22Rv1 (cell line): ENCODE measurements around the gene EIF2B1.
A peak's percentile ranks its signal among the peaks of the same experiment; 100 is the strongest.

Experiments used
- H3K27ac ChIP-seq: fragments of 450-650 bp; 2 replicates; pipeline ENCODE4 v1.5.1; 2017
- ZFX ChIP-seq: fragments of 450-650 bp; IDR thresholded peaks from 2 replicates; pipeline ENCODE4 v1.6.1; 2017; ENCODE audit warnings: antibody characterized with exemption, borderline replicate concordance
- TF ChIP-seq, protein P1 (sequence below): fragments of 450-650 bp; IDR thresholded peaks from 2 replicates; pipeline ENCODE4 v1.5.1; 2017; ENCODE audit warnings: mild to moderate bottlenecking

The EIF2B1 gene

GRCh38 chr12:123617580-123617979 is 15.9 kb downstream of the EIF2B1 start:
- H3K27ac ChIP-seq, result no peak overlapping the region
- TF ChIP-seq ZFX, result no peak
- TF ChIP-seq, protein P1, sequence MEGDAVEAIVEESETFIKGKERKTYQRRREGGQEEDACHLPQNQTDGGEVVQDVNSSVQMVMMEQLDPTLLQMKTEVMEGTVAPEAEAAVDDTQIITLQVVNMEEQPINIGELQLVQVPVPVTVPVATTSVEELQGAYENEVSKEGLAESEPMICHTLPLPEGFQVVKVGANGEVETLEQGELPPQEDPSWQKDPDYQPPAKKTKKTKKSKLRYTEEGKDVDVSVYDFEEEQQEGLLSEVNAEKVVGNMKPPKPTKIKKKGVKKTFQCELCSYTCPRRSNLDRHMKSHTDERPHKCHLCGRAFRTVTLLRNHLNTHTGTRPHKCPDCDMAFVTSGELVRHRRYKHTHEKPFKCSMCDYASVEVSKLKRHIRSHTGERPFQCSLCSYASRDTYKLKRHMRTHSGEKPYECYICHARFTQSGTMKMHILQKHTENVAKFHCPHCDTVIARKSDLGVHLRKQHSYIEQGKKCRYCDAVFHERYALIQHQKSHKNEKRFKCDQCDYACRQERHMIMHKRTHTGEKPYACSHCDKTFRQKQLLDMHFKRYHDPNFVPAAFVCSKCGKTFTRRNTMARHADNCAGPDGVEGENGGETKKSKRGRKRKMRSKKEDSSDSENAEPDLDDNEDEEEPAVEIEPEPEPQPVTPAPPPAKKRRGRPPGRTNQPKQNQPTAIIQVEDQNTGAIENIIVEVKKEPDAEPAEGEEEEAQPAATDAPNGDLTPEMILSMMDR, result no peak

GRCh38 chr12:123617144-123617543 is 16.3 kb downstream of the EIF2B1 start:
- TF ChIP-seq, protein P1, result no peak
- TF ChIP-seq ZFX, result no peak

GRCh38 chr12:123614531-123614930 is 19.0 kb downstream of the EIF2B1 start:
- H3K27ac ChIP-seq, result no peak overlapping the region
- TF ChIP-seq ZFX, result no peak
- TF ChIP-seq, protein P1, result no peak

More at GRCh38 chr12:123617144-123617543, 16.3 kb downstream of the EIF2B1 start:
- H3K27ac ChIP-seq, result no peak overlapping the region

DNA sequence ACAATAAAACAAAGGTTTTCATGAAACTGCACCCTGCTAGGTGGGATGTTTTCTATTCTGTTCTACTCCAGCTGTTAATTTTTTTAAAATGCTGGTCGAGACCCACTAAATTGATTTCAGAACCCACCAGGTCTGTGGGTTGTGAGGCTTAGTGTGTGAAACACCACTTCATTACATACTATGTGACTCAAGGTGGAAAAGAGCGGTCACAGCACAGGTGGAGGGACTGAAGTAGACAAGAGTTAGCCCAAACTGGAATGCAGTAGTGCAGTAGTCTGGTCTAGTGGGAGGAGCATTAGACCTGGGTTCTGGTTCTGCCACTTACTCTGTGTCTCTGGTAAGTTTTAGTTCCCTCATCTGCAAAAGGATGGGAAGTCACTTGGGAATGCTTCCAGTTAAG is 19.4 kb downstream of the EIF2B1 start:
- H3K27ac ChIP-seq, result no peak overlapping the region
- TF ChIP-seq ZFX, result no peak
- TF ChIP-seq, protein P1, result no peak

GRCh38 chr12:123608182-123608581 is 25.3 kb downstream of the EIF2B1 start:
- TF ChIP-seq, protein P1, result no peak
- no peak for TF ChIP-seq ZFX
- no peak overlapping the region for H3K27ac ChIP-seq

- TF ChIP-seq ZFX, result no peak
- TF ChIP-seq, protein P1, result no peak
- H3K27ac ChIP-seq, result no peak overlapping the region
Observed at GRCh38 chr12:123607756-123608155, 25.7 kb downstream of the EIF2B1 start.

DNA sequence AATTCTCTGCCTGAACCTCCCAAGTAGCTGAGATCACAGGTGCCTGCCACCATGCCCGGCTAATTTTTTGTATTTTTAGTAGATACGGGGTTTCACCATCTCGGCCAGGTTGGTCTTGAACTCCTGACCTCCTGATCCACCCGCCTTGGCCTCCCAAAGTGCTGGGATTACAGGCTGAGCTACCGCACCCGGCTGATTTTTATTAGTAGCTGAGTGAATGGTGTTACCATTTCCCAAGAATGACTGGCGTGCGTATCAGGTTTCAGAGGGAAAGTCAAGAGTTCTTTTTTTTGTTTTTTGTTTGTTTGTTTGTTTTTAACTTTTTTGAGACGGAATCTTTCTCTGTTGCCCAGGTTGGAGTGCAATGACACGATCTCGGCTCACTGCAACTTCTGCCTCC is 30.0 kb downstream of the EIF2B1 start:
- H3K27ac ChIP-seq, result peak overlapping the region; percentile 88

GRCh38 chr12:123602651-123603195 is 30.8 kb downstream of the EIF2B1 start:
- H3K27ac ChIP-seq, result peak overlapping the region; percentile 88
- TF ChIP-seq ZFX, result no peak
- TF ChIP-seq, protein P1, result no peak
